ENCODE data around the gene SDK1. TPM values are rescaled to one million over a fixed set of nuclear protein-coding genes. Genes with fewer than 3 reads are reported as not detected.

The SDK1 gene
- total RNA-seq, 6 experiments from 2014 or later, result not detected

DNA sequence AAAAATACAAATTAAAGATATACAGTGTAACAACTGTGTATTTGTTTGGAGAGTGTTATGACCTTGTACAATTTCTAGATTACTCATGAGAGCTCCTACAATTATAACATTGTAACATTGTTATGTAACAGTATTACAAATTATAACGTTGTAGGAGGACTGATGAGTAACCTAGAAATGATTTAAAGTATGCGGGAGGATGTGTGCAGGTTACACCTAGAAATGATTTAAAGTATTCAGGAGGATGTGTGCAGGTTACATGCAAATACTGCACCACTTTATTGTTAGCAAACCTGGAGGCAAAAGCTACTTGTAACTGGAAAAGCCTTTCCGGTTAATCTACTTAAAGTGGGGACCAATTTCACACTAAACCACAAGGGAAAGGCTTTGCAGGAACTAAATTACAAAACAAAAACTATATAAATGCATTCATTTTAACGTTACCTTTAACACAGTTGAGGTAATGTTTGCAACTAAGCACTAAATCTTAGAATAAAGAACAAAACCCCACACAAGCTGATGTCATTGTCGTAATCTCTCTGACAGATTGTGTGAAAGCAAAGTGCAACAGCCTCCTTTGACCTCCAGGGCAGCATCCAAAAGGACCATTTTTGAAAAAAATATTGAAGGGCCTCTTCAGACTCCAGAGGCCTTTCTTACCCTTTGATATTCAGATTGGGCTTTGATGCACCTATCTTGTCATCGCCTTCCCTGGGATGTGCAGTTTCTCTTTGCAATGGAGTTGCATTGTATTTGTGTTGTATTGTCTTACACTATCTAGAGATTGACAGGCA is 858.9 kb downstream of the SDK1 start:
- TF ChIP-seq, protein P1, sequence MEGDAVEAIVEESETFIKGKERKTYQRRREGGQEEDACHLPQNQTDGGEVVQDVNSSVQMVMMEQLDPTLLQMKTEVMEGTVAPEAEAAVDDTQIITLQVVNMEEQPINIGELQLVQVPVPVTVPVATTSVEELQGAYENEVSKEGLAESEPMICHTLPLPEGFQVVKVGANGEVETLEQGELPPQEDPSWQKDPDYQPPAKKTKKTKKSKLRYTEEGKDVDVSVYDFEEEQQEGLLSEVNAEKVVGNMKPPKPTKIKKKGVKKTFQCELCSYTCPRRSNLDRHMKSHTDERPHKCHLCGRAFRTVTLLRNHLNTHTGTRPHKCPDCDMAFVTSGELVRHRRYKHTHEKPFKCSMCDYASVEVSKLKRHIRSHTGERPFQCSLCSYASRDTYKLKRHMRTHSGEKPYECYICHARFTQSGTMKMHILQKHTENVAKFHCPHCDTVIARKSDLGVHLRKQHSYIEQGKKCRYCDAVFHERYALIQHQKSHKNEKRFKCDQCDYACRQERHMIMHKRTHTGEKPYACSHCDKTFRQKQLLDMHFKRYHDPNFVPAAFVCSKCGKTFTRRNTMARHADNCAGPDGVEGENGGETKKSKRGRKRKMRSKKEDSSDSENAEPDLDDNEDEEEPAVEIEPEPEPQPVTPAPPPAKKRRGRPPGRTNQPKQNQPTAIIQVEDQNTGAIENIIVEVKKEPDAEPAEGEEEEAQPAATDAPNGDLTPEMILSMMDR (IDR thresholded peaks at IDR 0.05), result no peak
- no peak for DNase-seq
- Mint-ChIP-seq H3K4me3 (no peak overlapping the region), H3K4me1 (ENCODE audit: low read depth) (no peaks in the 10 kb centered on the region), H3K27ac (no peak overlapping the region), H3K36me3 (ENCODE audit: low read depth) (no peaks in the 10 kb centered on the region; the same call in 1 of the 2 replicates), H3K9me3 (peaks cover 56% of the 10 kb centered on the region), H3K27me3 (ENCODE audit: insufficient read depth) (peaks cover 1% of the 10 kb centered on the region; the same call in 1 of the 2 replicates)

DNA sequence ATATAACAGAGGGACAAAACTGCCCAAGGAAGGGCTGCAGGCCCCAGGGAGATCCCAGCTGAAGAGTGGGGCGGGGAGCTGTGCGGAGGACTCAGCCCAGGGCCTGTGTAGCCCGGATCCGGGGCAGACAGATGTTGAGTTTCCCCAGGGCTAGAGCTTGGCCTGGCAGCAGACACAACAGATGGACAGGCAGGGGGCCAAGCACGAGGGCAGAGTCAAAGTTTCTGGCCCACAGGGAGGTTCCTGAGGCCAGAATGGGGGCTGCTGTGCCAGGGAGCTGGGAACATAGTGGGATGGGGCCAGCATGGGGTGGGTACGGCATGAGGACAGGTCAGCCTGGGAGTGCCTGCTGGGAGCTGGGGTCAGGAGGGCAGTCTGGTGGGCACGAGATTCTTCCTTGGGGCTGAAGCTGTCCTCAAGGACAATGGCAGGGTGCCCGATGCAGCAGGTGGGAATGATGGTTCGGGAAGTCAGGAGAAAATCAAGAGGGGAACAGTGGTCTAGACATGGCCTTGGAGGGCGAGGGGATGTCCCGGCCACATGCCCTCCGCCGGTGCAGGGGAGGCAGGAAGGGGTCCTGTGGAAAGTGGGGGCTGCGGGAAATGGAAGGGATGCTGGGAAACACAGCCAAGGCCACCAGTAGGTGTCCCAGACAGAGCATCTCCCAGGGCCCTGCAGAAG is 862.0 kb downstream of the SDK1 start:
- no peak overlapping the region for H3K27ac Mint-ChIP-seq
- TF ChIP-seq, protein P1 (IDR thresholded peaks at IDR 0.05), result no peak
- no peak for DNase-seq
- H3K4me3 Mint-ChIP-seq, result no peak overlapping the region
- no peaks in the 10 kb centered on the region for H3K4me1 Mint-ChIP-seq (ENCODE audit: low read depth)
- no peaks in the 10 kb centered on the region; the same call in 1 of the 2 replicates for H3K36me3 Mint-ChIP-seq (ENCODE audit: low read depth)
- H3K9me3 Mint-ChIP-seq, result peaks cover 54% of the 10 kb centered on the region
- H3K27me3 Mint-ChIP-seq (ENCODE audit: insufficient read depth), result peaks cover 3% of the 10 kb centered on the region; the same call in 1 of the 2 replicates

DNA sequence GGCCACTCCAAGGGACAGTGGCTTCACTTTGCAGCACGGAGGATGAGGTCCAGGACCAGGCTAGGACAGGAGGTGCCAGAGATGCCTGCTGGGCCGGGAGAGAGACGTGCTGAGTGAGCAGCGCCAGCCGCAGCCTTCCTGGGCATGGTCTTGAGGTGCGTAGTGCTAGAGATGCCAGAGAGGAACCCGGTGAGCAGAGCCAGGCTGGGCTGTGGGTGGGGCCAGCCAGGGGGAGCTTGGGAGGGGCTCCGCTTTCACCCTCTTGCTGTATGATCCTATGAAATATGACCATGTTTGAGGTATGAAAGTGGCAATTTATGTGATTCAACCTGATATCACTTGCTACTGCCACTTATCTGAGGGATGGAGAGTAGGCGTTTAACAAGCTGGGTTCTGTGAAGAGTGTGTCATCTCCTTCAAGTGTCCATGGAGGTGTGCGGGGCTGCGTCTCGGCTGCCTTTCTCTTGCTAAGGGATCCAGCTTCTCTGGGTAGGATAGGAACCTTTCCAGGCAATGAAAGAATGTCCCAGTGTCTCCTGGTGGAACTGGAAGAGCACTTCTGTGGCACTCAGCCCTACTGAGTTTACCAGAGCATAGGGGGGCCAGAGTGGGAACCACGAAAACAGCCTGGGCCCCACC is 862.6 kb downstream of the SDK1 start:
- H3K36me3 Mint-ChIP-seq (ENCODE audit: low read depth), result no peaks in the 10 kb centered on the region; the same call in 1 of the 2 replicates
- H3K4me1 Mint-ChIP-seq (ENCODE audit: low read depth), result no peaks in the 10 kb centered on the region
- DNase-seq, result no peak
- peaks cover 61% of the 10 kb centered on the region for H3K9me3 Mint-ChIP-seq
- no peak overlapping the region for H3K4me3 Mint-ChIP-seq
- no peak overlapping the region for H3K27ac Mint-ChIP-seq
- TF ChIP-seq, protein P1 (IDR thresholded peaks at IDR 0.05), result no peak
- H3K27me3 Mint-ChIP-seq (ENCODE audit: insufficient read depth), result peaks cover 3% of the 10 kb centered on the region; the same call in 1 of the 2 replicates

DNA sequence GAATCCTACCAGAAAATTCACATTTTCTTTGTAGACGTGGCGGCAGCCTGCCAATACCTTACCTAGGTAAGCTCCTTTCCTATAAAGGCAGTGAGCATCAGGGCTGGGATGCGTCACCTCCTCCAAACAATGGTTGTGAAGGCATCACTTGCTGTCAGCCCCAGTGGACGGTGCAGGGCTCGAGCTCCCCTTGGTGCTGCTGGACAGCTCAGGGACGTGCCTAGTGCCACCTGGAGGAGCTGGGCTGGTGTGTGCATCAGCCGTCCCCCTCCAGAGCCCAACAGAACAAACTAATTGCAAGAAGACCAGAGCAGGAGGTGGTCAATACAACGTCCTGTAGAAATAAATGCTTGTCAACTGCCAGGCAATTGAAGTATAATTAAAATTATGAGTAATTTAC is 863.5 kb downstream of the SDK1 start:
- H3K36me3 Mint-ChIP-seq (ENCODE audit: low read depth), result no peaks in the 10 kb centered on the region; the same call in 1 of the 2 replicates
- TF ChIP-seq, protein P1 (IDR thresholded peaks at IDR 0.05), result no peak
- no peak overlapping the region for H3K27ac Mint-ChIP-seq
- peaks cover 66% of the 10 kb centered on the region for H3K9me3 Mint-ChIP-seq
- no peak overlapping the region for H3K4me3 Mint-ChIP-seq
- peaks cover 3% of the 10 kb centered on the region; the same call in 1 of the 2 replicates for H3K27me3 Mint-ChIP-seq (ENCODE audit: insufficient read depth)
- H3K4me1 Mint-ChIP-seq (ENCODE audit: low read depth), result no peaks in the 10 kb centered on the region
- DNase-seq, result no peak

DNA sequence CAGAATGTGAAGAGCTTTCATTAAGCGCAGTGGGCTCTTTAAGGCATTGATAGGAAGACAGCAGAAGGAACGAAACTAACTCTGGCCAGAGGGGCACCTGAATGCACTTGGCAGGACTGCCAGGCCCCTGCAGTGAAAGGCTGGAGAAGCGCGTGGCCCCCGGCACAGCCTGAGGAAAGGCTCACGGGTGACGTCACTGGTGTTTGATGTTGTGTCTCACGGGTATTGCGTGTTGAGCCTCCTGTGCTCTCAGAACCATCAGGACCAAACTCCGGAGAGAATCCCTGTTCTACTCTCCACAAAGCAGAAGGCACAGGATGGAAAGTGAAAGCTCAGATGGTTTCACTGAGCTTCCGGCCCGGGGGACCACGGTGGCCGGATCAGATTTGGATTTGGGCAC is 865.3 kb downstream of the SDK1 start:
- Mint-ChIP-seq H3K36me3 (ENCODE audit: low read depth) (no peaks in the 10 kb centered on the region), H3K27me3 (ENCODE audit: insufficient read depth) (peaks cover 3% of the 10 kb centered on the region), H3K9me3 (peaks cover 73% of the 10 kb centered on the region), H3K4me3 (no peak overlapping the region), H3K27ac (no peak overlapping the region), H3K4me1 (ENCODE audit: low read depth) (no peaks in the 10 kb centered on the region)
- no peak for DNase-seq
- TF ChIP-seq, protein P1 (IDR thresholded peaks at IDR 0.05), result no peak
